SK-N-MC (cell line): ENCODE results near the gene PACRG.

Experiments
- DNase-seq: peaks from one replicate; pipeline ENCODE4 v3.0.0-alpha.2; 2011; ENCODE audit warnings: low read depth, low spot score
- H3K27ac ChIP-seq: fragments of 200-600 bp; sonication (generic); 2 replicates; pipeline ENCODE4 v1.5.1; 2016; ENCODE audit warnings: mixed run types
- H3K36me3 ChIP-seq: fragments of 200-600 bp; sonication (generic); 2 replicates; pipeline ENCODE4 v1.6.1; 2017; ENCODE audit warnings: antibody characterized with exemption, low read length, mixed read lengths; ENCODE audit not compliant: insufficient read depth
- H3K4me3 ChIP-seq: fragments of 200-600 bp; sonication (generic); 2 replicates; pipeline ENCODE4 v1.5.1; 2016
- H3K9ac ChIP-seq: fragments of 200-600 bp; sonication (generic); 2 replicates; pipeline ENCODE4 v1.8.0; 2017; ENCODE audit warnings: mixed run types, mixed read lengths; ENCODE audit not compliant: insufficient read length
- H3K9me3 ChIP-seq: fragments of 200-600 bp; sonication (generic); 2 replicates; pipeline ENCODE4 v1.6.1; 2017; ENCODE audit warnings: low read depth, mild to moderate bottlenecking, antibody characterized with exemption, low read length, moderate library complexity, mixed read lengths
- EZH2 ChIP-seq: fragments of 200-600 bp; sonication (generic); IDR thresholded peaks from one replicate; pipeline ENCODE4 v1.6.1; 2017; ENCODE audit warnings: antibody characterized with exemption
- FOXP2 ChIP-seq: optimal IDR thresholded peaks from 2 replicates; pipeline ENCODE3; 2011; ENCODE audit warnings: mild to moderate bottlenecking, moderate library complexity; ENCODE audit not compliant: insufficient read depth; ENCODE audit errors: extremely low read length, control extremely low read depth
- POLR2AphosphoS5 ChIP-seq: IDR thresholded peaks from 2 replicates; pipeline ENCODE4 v1.6.1; 2012; ENCODE audit warnings: mild to moderate bottlenecking, low read depth, low read length, borderline replicate concordance

Gene PACRG

GRCh38 chr6:162829013-162829742 is 101.4 kb downstream of the PACRG start:
- Histone ChIP-seq H3K9me3 (no peaks in the 10 kb centered on the region), H3K36me3 (no peaks in the 10 kb centered on the region), H3K9ac (no peak overlapping the region), H3K27ac (no peak overlapping the region), H3K4me3 (no peak overlapping the region)
- TF ChIP-seq POLR2AphosphoS5: no peak
- TF ChIP-seq EZH2: no peak
- TF ChIP-seq FOXP2: no peak
- no peak for DNase-seq

GRCh38 chr6:162833776-162834175 is 106.0 kb downstream of the PACRG start:
- Histone ChIP-seq H3K27ac (no peak overlapping the region), H3K4me3 (no peak overlapping the region), H3K9ac (no peak overlapping the region), H3K36me3 (no peaks in the 10 kb centered on the region), H3K9me3 (no peaks in the 10 kb centered on the region)
- no peak for TF ChIP-seq POLR2AphosphoS5
- DNase-seq: no peak

GRCh38 chr6:162845972-162846371 is 118.2 kb downstream of the PACRG start:
- Histone ChIP-seq H3K27ac (no peak overlapping the region), H3K36me3 (no peaks in the 10 kb centered on the region), H3K9ac (no peak overlapping the region), H3K4me3 (no peak overlapping the region), H3K9me3 (no peaks in the 10 kb centered on the region)
- no peak for DNase-seq
- TF ChIP-seq POLR2AphosphoS5 (no peak), FOXP2 (no peak)

- no peaks in the 10 kb centered on the region for H3K36me3 ChIP-seq
- no peaks in the 10 kb centered on the region for H3K9me3 ChIP-seq
- no peak overlapping the region for H3K4me3 ChIP-seq
- no peak for DNase-seq
- H3K9ac ChIP-seq: no peak overlapping the region
- TF ChIP-seq FOXP2: no peak
- TF ChIP-seq EZH2: no peak
- no peak for TF ChIP-seq POLR2AphosphoS5
- H3K27ac ChIP-seq: no peak overlapping the region
Observed at GRCh38 chr6:162846723-162847122, 118.9 kb downstream of the PACRG start.

- no peak overlapping the region for H3K9ac ChIP-seq
- no peak overlapping the region for H3K27ac ChIP-seq
- H3K4me3 ChIP-seq: no peak overlapping the region
- no peak for TF ChIP-seq EZH2
- TF ChIP-seq FOXP2: no peak
- TF ChIP-seq POLR2AphosphoS5: no peak
- H3K36me3 ChIP-seq: no peaks in the 10 kb centered on the region
- no peak for DNase-seq
- H3K9me3 ChIP-seq: no peaks in the 10 kb centered on the region
Observed at GRCh38 chr6:162849269-162849668, 121.5 kb downstream of the PACRG start.

- H3K9me3 ChIP-seq: no peaks in the 10 kb centered on the region
- H3K36me3 ChIP-seq: no peaks in the 10 kb centered on the region
- TF ChIP-seq EZH2: no peak
- TF ChIP-seq POLR2AphosphoS5: no peak
- TF ChIP-seq FOXP2: no peak
- no peak for DNase-seq
- H3K4me3 ChIP-seq: no peak overlapping the region
- H3K27ac ChIP-seq: no peak overlapping the region
- H3K9ac ChIP-seq: no peak overlapping the region
Observed at GRCh38 chr6:162852192-162852591, 124.4 kb downstream of the PACRG start.

GRCh38 chr6:162852840-162853577 is 125.2 kb downstream of the PACRG start:
- Histone ChIP-seq H3K9me3 (no peaks in the 10 kb centered on the region), H3K27ac (no peak overlapping the region), H3K36me3 (no peaks in the 10 kb centered on the region), H3K9ac (no peak overlapping the region), H3K4me3 (no peak overlapping the region)
- TF ChIP-seq EZH2 (no peak), POLR2AphosphoS5 (no peak), FOXP2 (no peak)
- no peak for DNase-seq

GRCh38 chr6:162854228-162854627 is 126.5 kb downstream of the PACRG start:
- no peaks in the 10 kb centered on the region for H3K36me3 ChIP-seq
- DNase-seq: no peak
- no peak overlapping the region for H3K27ac ChIP-seq
- no peak overlapping the region for H3K4me3 ChIP-seq
- no peak for TF ChIP-seq EZH2
- no peak for TF ChIP-seq POLR2AphosphoS5
- TF ChIP-seq FOXP2: no peak
- no peaks in the 10 kb centered on the region for H3K9me3 ChIP-seq
- H3K9ac ChIP-seq: no peak overlapping the region
